Smooth muscle cell (in vitro differentiated cells): ENCODE measurements around the gene TTK. TPM values are rescaled to one million over a fixed set of nuclear protein-coding genes. Genes with fewer than 3 reads are reported as not detected.

Experiments
- DNase-seq: peaks from one replicate; lab custom pipeline; 2025; ENCODE audit not compliant: unreplicated experiment; lab: John Stamatoyannopoulos, UW
- H2AFZ ChIP-seq: fragments of 200-600 bp; sonication (generic); 2 replicates; pipeline ENCODE4 v1.6.0; 2016; ENCODE audit warnings: antibody characterized with exemption, low read depth, mild to moderate bottlenecking
- H3F3A ChIP-seq: fragments of 200-600 bp; sonication (generic); 2 replicates; pipeline ENCODE4 v1.6.0; 2017; ENCODE audit warnings: antibody characterized with exemption, low read depth
- H3K27ac ChIP-seq: fragments of 200-600 bp; sonication (generic); 2 replicates; pipeline ENCODE4 v1.5.1; 2016; ENCODE audit warnings: low read depth, mild to moderate bottlenecking
- H3K27me3 ChIP-seq: fragments of 200-600 bp; sonication (generic); 2 replicates; pipeline ENCODE4 v1.6.1; 2016; ENCODE audit warnings: low read depth, mild to moderate bottlenecking
- H3K36me3 ChIP-seq: fragments of 200-600 bp; sonication (generic); 2 replicates; pipeline ENCODE4 v1.5.1; 2016; ENCODE audit warnings: low read depth
- H3K4me1 ChIP-seq: fragments of 200-600 bp; sonication (generic); 2 replicates; pipeline ENCODE4 v1.5.1; 2016; ENCODE audit warnings: low read depth
- H3K4me2 ChIP-seq: fragments of 200-600 bp; sonication (generic); 2 replicates; pipeline ENCODE4 v1.6.0; 2016; ENCODE audit warnings: mild to moderate bottlenecking
- H3K4me3 ChIP-seq: fragments of 200-600 bp; sonication (generic); 2 replicates; pipeline ENCODE4 v1.5.1; 2016; ENCODE audit warnings: mild to moderate bottlenecking
- H3K79me2 ChIP-seq: fragments of 200-600 bp; sonication (generic); 2 replicates; pipeline ENCODE4 v1.6.0; 2016; ENCODE audit warnings: low read depth, mild to moderate bottlenecking
- H3K9ac ChIP-seq: fragments of 200-600 bp; sonication (generic); 2 replicates; pipeline ENCODE4 v1.6.0; 2016; ENCODE audit warnings: low read depth
- H3K9me3 ChIP-seq: fragments of 200-600 bp; sonication (generic); replicated peaks from 2 replicates; pipeline ENCODE4 v1.5.1; 2016; ENCODE audit warnings: low read depth
- H4K20me1 ChIP-seq: fragments of 200-600 bp; sonication (generic); 2 replicates; pipeline ENCODE4 v1.6.0; 2016; ENCODE audit warnings: low read depth
- WGBS: methylation state at CpG from one replicate; pipeline ENCODE4 v1.1.7; 2016; ENCODE audit warnings: low lambda C conversion rate; 5-methylcytosine and 5-hydroxymethylcytosine counted together
- polyA plus RNA-seq: library from polyadenylated mRNA; unstranded; fragments of >200 nt; fragmentation: Nextera tagmentation; extraction: Ambion mirVana; gene quantifications from 2 replicates; pipeline ENCODE4 v1.2.1, GENCODE V29; 2016
- total RNA-seq: library from RNA; depleted of rRNA; stranded (reverse); fragments of >200 nt; gene quantifications from 2 replicates; pipeline ENCODE4 v1.2.3, GENCODE V29; 2014
- TF ChIP-seq, protein P1 (sequence below): fragments of 200-600 bp; sonication (generic); IDR thresholded peaks from 2 replicates; pipeline ENCODE4 v1.5.1; 2017; ENCODE audit warnings: borderline replicate concordance, mild to moderate bottlenecking, antibody characterized with exemption; ENCODE audit not compliant: insufficient read depth, poor library complexity, severe bottlenecking

The TTK gene
- total and polyA plus RNA-seq, 2 experiments from 2014 or later, result 4.9 to 15.3 TPM

DNA sequence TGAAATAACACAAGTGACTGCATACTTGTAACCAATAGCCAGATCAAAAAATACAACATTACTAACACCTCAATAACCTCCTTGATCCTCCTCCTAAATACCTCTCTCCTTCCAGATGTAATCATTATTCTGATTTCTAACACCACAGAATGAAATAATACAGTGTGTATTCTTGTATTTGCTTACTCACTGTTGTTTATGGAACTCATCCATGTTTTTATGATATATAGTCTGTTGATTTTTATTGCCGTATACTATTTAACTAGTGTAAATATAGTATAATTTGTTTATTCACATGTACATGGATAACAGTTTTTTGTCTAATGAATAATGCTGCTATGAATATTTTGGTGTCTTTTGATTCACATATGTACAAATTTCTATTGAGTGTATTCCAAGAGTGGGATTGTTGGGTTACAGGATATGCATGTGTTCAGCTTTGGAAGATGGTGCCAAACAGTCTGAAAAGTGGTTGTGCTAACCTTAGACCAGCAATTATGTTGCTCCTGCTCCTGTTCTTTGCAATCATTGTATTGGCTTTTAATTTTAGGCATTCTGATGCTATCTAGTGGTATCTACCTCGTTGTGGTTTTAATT is 11.5 kb downstream of the TTK start:
- 95% methylated on average over 2 of the region's 2 CpGs for WGBS
- no peak overlapping the region for H3K9ac ChIP-seq
- H3K27me3 ChIP-seq, result no peaks in the 10 kb centered on the region
- peaks cover 5% of the 10 kb centered on the region for H3K36me3 ChIP-seq
- no peak overlapping the region for H3K27ac ChIP-seq
- no peaks in the 10 kb centered on the region for H3K79me2 ChIP-seq
- TF ChIP-seq, protein P1, sequence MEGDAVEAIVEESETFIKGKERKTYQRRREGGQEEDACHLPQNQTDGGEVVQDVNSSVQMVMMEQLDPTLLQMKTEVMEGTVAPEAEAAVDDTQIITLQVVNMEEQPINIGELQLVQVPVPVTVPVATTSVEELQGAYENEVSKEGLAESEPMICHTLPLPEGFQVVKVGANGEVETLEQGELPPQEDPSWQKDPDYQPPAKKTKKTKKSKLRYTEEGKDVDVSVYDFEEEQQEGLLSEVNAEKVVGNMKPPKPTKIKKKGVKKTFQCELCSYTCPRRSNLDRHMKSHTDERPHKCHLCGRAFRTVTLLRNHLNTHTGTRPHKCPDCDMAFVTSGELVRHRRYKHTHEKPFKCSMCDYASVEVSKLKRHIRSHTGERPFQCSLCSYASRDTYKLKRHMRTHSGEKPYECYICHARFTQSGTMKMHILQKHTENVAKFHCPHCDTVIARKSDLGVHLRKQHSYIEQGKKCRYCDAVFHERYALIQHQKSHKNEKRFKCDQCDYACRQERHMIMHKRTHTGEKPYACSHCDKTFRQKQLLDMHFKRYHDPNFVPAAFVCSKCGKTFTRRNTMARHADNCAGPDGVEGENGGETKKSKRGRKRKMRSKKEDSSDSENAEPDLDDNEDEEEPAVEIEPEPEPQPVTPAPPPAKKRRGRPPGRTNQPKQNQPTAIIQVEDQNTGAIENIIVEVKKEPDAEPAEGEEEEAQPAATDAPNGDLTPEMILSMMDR, result no peak
- no peaks in the 10 kb centered on the region for H3F3A ChIP-seq
- H2AFZ ChIP-seq, result no peak overlapping the region
- DNase-seq, result no peak
- no peaks in the 10 kb centered on the region for H3K9me3 ChIP-seq
- H4K20me1 ChIP-seq, result no peaks in the 10 kb centered on the region
- H3K4me3 ChIP-seq, result no peak overlapping the region
- H3K4me1 ChIP-seq, result no peaks in the 10 kb centered on the region
- H3K4me2 ChIP-seq, result no peak overlapping the region

DNA sequence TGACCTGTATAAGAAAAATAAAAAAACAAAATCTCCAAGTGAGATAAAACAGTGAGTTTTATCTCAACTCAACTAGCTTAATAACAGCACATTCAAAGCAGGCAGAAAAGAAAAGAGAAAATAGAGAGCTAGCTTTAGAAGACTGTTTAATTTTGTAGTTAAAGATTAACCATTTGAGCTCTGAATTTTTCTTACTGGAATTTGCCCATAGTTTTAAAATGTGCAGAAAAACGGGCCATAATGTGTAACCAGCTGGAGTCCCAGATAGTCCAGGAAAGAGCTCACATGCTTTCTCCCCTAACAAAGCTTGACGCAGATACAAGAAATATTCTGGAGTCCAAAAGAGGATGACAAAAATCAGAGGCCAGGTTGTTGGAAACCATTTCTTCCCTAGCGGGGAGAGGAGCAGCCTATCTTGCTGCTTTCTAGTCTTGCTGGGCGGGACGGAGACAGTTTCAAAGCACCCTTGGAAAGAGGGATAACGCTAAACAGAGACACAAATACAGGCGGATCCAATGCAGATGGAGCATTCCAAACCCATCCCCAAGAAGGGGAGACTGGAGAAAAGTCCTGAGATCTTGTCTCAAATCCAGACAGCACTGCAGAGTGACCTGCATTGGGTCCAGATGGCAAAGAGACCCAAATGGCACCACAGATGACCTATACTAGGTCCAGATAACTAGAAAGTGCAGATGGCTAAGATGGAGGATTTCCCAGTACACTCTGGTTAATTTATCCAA is 16.1 kb downstream of the TTK start:
- DNase-seq, result no peak
- Histone ChIP-seq H3K4me2 (no peak overlapping the region), H3K4me3 (no peak overlapping the region), H4K20me1 (no peaks in the 10 kb centered on the region), H3K27me3 (no peaks in the 10 kb centered on the region), H3K9ac (no peak overlapping the region), H3F3A (no peaks in the 10 kb centered on the region), H3K4me1 (no peaks in the 10 kb centered on the region), H3K79me2 (no peaks in the 10 kb centered on the region), H3K9me3 (no peaks in the 10 kb centered on the region), H3K36me3 (peaks cover 5% of the 10 kb centered on the region), H3K27ac (no peak overlapping the region), H2AFZ (peak overlapping the region; percentile 2)
- TF ChIP-seq, protein P1, result no peak
- 90% methylated on average over 7 of the region's 7 CpGs for WGBS

DNA sequence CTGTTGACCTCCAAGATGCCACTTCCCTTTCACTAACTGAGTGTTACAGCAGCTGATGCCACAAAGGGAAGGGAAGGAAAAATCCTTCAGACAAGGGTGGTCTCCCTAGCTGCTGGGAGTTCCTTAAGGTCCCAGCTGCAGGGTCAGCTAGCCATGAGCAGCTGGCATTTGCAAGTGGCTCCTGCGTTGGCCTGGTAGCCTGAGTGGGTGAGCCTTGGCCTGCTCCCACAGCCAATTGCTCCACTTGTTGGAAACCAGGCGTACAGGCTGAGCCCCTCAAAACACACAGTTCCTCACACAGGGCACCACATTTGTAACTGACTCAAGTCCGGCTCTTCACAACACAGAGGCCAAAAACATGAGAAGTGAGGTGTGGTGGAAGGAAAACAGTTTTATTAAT is 16.7 kb downstream of the TTK start:
- Histone ChIP-seq H3K9me3 (no peaks in the 10 kb centered on the region), H3F3A (no peaks in the 10 kb centered on the region), H3K9ac (no peak overlapping the region), H3K79me2 (no peaks in the 10 kb centered on the region), H3K4me2 (no peak overlapping the region), H4K20me1 (no peaks in the 10 kb centered on the region), H3K27me3 (no peaks in the 10 kb centered on the region), H3K36me3 (peaks cover 5% of the 10 kb centered on the region), H2AFZ (peak overlapping the region; percentile 50), H3K4me1 (no peaks in the 10 kb centered on the region), H3K27ac (no peak overlapping the region), H3K4me3 (no peak overlapping the region)
- DNase-seq, result no peak
- TF ChIP-seq, protein P1, result no peak
- WGBS, result 96% methylated on average over 3 of the region's 3 CpGs

DNA sequence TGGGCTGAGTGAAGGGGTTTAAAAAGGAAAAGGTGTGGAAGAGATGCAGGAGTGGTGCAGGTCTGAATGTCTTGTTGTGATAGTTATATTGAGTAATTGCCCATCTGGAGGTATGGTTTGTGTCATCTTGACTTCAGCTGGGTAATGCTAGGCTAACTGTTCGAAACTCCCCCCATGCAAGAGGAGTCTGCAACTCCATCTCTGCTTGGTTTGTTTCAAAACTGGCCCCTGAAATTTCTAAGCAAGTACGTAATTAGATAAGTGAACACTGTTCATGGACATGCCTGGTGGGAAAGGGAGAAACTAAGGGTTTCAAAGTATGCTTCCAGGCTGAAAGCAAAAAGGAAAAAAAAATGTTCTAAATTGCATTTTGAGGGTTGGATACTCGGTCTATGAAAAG is 17.1 kb downstream of the TTK start:
- H2AFZ ChIP-seq, result peak overlapping the region; percentile 50
- no peaks in the 10 kb centered on the region for H3K4me1 ChIP-seq
- WGBS, result 80% methylated on average over 3 of the region's 3 CpGs
- H3K27ac ChIP-seq, result peak overlapping the region; percentile 76
- H3K4me3 ChIP-seq, result no peak overlapping the region
- no peaks in the 10 kb centered on the region for H3K79me2 ChIP-seq
- H4K20me1 ChIP-seq, result no peaks in the 10 kb centered on the region
- H3F3A ChIP-seq, result no peaks in the 10 kb centered on the region
- H3K9ac ChIP-seq, result no peak overlapping the region
- H3K4me2 ChIP-seq, result no peak overlapping the region
- no peaks in the 10 kb centered on the region for H3K9me3 ChIP-seq
- TF ChIP-seq, protein P1, result no peak
- DNase-seq, result no peak
- H3K36me3 ChIP-seq, result peaks cover under 1% of the 10 kb centered on the region
- H3K27me3 ChIP-seq, result no peaks in the 10 kb centered on the region
